Endothelial cell of umbilical vein (primary cell): ENCODE data around the gene NCAPH2.

Experiments
- CTCF ChIP-seq, 2 donors: IDR thresholded peaks; 1 replicate in 1 of 2; 2 replicates in 1 of 2; pipeline ENCODE4 v1.5.1; 2011; ENCODE audit warnings: low read length in 2 of 2, mild to moderate bottlenecking in 2 of 2, moderate library complexity in 2 of 2, control low read depth in 1 of 2, inconsistent platforms in 1 of 2, low read depth in 1 of 2; ENCODE audit not compliant: insufficient read depth in 1 of 2; ENCODE audit errors: extremely low read depth in 1 of 2
- EZH2 ChIP-seq: IDR thresholded peaks from 2 replicates; pipeline ENCODE4 v1.6.1; 2012; ENCODE audit warnings: borderline replicate concordance, low read depth, mild to moderate bottlenecking, moderate library complexity, low read length, inconsistent platforms; ENCODE audit not compliant: severe bottlenecking
- JUN ChIP-seq: IDR thresholded peaks from 2 replicates; pipeline ENCODE4 v1.6.1; 2011; ENCODE audit warnings: borderline replicate concordance, low read depth; ENCODE audit not compliant: insufficient read length, insufficient read depth
- MYC ChIP-seq: IDR thresholded peaks from one replicate; pipeline ENCODE4 v1.6.1; 2011; ENCODE audit warnings: mild to moderate bottlenecking, low read depth, low read length
- POLR2A ChIP-seq: IDR thresholded peaks from 2 replicates; pipeline ENCODE4 v1.6.1; 2012; ENCODE audit warnings: low read depth, mild to moderate bottlenecking, control low read depth, low read length
- POLR2AphosphoS5 ChIP-seq: IDR thresholded peaks from 2 replicates; pipeline ENCODE4 v1.6.1; 2012; ENCODE audit warnings: low read depth, mild to moderate bottlenecking, control low read depth, low read length, moderate library complexity; ENCODE audit not compliant: insufficient read depth
- TF ChIP-seq, protein P1 (sequence below): IDR thresholded peaks from 2 replicates; pipeline ENCODE4 v1.6.1; 2011; ENCODE audit not compliant: insufficient read depth, insufficient read length

DNA sequence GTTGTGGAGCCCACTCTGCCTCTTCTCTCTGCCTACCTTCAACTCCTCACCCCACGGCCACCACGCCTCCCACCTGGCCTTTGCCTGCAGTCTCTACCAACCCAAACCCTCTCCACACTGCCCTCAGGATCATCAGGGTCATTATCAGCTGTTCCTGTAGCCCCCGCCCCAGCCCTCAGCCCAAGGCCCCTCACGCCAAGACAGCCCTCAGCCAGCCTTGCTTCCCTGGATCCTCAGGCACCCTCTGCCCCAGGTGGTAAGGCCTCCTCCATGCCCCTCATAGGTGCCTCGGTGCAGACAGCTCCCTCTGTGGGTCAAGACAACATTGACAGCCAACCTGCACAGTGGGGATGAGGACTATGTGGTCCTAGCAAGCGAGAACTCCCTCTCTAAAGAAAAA is 34.9 kb upstream of the NCAPH2 start:
- TF ChIP-seq EZH2 (no peak), CTCF (IDR thresholded peaks at IDR 0.05; ENCODE audit: extremely low read depth in 1 of 2, insufficient read depth in 1 of 2, low read depth in 1 of 2, low read length in 2 of 2) (peak in 1 of 2 donors; percentile 17), POLR2A (no peak), POLR2AphosphoS5 (no peak), MYC (no peak), JUN (no peak)
- TF ChIP-seq, protein P1, sequence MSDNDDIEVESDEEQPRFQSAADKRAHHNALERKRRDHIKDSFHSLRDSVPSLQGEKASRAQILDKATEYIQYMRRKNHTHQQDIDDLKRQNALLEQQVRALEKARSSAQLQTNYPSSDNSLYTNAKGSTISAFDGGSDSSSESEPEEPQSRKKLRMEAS: no peak
